Measurements from ENCODE around the gene HPCAL1.

The HPCAL1 gene

DNA sequence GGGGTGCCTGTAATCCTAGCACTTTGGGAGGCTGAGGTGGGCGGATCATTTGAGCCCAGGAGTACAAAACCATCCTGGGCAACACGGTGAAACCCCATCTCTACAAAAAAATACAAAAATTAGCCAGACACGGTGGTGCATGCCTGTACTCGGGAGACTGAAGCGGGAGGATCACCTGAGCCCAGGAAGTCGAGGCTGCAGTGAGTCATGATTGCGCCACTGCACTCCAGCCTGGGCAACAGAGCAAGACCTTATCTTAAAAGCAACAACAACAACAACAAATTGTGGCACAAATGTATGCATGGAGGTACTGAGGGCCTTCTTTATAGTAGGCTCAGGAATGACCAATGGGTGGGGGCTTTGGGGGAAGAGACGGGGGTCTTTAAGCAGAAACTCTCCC, 38.5 kb downstream of the HPCAL1 start:
- Histone ChIP-seq H3K27me3 (ENCODE audit: low read depth) (no peaks in the 10 kb centered on the region), H3K4me1 (no peaks in the 10 kb centered on the region), H3K4me3 (no peak overlapping the region), H3K9me3 (no peaks in the 10 kb centered on the region), H3K36me3 (replicated peaks) (no peaks in the 10 kb centered on the region)
- in situ Hi-C loops (cut with MboI; ENCODE audit: low sequenced_read_pairs), result no loop called here
- no peak for DNase-seq (ENCODE audit: low spot score in 2 of 2)

DNA sequence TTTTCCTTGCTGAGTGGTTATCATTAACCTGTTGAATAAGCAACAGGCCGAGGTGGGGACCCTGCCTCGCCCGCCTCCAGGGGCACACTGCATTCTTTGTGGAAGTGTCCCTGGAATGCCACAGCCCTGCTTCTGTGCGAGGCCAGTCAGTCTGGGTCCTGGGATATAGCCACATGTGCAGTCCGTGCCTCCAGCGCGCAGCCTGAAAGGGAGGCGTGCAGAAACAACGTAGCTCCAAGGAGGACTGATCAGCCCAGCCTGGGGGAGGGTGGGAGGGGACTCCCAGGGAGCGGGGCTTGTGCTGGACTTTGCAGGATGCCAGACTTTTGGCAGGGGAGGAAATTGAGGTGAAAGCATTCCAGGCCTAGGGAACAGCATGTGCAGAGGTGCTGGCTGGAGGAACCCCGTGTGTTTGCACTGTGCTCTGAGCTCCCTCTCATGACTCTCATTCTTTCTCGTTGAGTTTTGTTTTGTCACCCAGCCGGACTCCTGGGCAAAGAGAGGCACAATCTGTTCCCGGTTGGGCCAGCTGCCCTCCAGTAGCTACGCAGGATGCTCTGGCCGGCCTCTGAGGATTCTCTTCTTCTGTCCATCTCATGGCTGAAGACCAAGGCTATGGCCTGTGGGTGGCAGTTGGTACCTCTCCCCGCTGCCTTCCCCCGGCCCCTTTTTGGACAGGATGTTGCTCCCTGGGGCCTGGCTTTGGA, 39.7 kb downstream of the HPCAL1 start:
- DNase-seq (ENCODE audit: low spot score in 2 of 2), result no peak
- Histone ChIP-seq H3K27me3 (ENCODE audit: low read depth) (no peaks in the 10 kb centered on the region), H3K36me3 (replicated peaks) (no peaks in the 10 kb centered on the region), H3K4me3 (no peak overlapping the region), H3K4me1 (no peaks in the 10 kb centered on the region), H3K9me3 (no peaks in the 10 kb centered on the region)
- in situ Hi-C loops (cut with MboI; ENCODE audit: low sequenced_read_pairs), result no loop called here

DNA sequence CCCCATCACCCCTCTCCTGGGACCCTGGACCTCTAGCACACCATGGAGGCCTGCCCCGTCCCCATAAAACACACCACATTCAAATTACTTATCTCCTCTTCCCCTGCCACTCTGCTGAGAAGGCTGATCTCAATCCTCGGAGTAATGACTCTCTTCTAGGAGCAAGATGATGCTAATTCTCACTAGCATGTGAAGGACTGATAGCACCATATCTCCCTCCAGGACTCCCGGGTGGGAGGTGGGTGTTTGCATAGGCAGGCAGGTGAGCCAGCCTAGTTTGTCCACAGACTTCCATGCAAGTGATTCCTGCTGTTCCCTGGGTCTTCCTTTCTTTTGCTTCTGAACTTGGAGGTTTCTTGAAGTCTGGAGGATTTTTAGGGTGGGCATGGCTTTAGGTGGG, 40.5 kb downstream of the HPCAL1 start:
- H3K4me1 ChIP-seq, result no peaks in the 10 kb centered on the region
- H3K36me3 ChIP-seq (replicated peaks), result no peaks in the 10 kb centered on the region
- in situ Hi-C loops (cut with MboI; ENCODE audit: low sequenced_read_pairs), result no loop called here
- no peaks in the 10 kb centered on the region for H3K27me3 ChIP-seq (ENCODE audit: low read depth)
- H3K9me3 ChIP-seq, result no peaks in the 10 kb centered on the region
- no peak overlapping the region for H3K4me3 ChIP-seq
- DNase-seq (ENCODE audit: low spot score in 2 of 2), result no peak

- no peaks in the 10 kb centered on the region for H3K4me1 ChIP-seq
- in situ Hi-C loops (cut with MboI; ENCODE audit: low sequenced_read_pairs), result no loop called here
- H3K36me3 ChIP-seq (replicated peaks), result no peaks in the 10 kb centered on the region
- no peak for DNase-seq (ENCODE audit: low spot score in 2 of 2)
- H3K9me3 ChIP-seq, result no peaks in the 10 kb centered on the region
- H3K27me3 ChIP-seq (ENCODE audit: low read depth), result no peaks in the 10 kb centered on the region
- no peak overlapping the region for H3K4me3 ChIP-seq
These were observed 41.0 kb downstream of the HPCAL1 start for GRCh38 chr2:10343658-10344057.

DNA sequence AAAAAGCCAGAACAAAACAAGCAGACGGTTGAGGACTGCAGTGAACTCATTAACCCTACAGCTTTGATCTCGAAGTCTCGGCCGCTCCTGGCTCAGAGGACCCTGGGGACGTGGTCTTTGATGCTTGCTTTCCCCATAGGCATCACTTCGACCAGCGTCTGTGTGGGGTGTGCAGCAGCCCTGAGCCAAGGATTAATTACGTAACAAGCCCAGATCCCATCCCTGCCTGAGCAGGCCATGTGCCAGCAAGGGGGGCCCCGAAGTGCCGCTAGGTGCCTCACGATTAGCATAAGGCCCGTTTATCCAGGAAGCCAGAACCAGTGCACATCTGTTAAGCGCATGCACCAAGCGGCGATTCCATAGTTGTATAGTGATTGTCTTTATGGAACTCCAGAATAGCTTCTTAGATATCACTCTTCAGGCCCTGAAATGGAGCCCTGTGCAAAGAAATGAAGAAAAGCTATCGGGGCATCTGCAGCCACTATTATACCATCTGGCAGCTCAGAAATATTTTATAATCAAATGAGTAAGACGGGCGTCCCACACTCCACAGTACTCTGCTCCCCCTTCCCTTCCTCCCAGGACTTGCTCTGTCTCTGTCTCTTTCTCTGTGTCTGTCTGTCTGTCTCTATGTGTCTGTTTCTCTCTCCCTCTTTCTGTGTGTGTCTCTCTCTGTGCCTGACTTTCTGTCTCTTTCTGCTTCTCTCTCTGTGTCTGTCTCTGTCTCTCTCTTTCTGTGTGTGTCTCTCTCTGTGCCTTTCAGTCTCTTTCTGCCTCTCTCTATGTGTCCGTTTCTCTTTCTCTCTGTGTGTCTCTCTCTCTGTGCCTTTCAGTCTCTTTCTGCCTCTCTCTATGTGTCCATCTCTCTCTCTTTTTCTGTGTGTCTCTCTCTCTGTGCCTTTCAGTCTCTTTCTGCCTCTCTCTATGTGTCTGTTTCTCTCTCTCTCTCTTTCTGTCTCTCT, 41.7 kb downstream of the HPCAL1 start:
- no peak overlapping the region for H3K4me3 ChIP-seq
- H3K27me3 ChIP-seq (ENCODE audit: low read depth), result no peaks in the 10 kb centered on the region
- DNase-seq (ENCODE audit: low spot score in 2 of 2), result no peak
- no peaks in the 10 kb centered on the region for H3K4me1 ChIP-seq
- no peaks in the 10 kb centered on the region for H3K36me3 ChIP-seq (replicated peaks)
- in situ Hi-C loops (cut with MboI; ENCODE audit: low sequenced_read_pairs), result no loop called here
- H3K9me3 ChIP-seq, result no peaks in the 10 kb centered on the region

GRCh38 chr2:10345126-10345525, 42.4 kb downstream of the HPCAL1 start:
- Histone ChIP-seq H3K27me3 (ENCODE audit: low read depth) (no peaks in the 10 kb centered on the region), H3K4me3 (no peak overlapping the region), H3K36me3 (replicated peaks) (no peaks in the 10 kb centered on the region), H3K4me1 (no peaks in the 10 kb centered on the region), H3K9me3 (no peaks in the 10 kb centered on the region)
- in situ Hi-C loops (cut with MboI; ENCODE audit: low sequenced_read_pairs), result no loop called here
- no peak for DNase-seq (ENCODE audit: low spot score in 2 of 2)

DNA sequence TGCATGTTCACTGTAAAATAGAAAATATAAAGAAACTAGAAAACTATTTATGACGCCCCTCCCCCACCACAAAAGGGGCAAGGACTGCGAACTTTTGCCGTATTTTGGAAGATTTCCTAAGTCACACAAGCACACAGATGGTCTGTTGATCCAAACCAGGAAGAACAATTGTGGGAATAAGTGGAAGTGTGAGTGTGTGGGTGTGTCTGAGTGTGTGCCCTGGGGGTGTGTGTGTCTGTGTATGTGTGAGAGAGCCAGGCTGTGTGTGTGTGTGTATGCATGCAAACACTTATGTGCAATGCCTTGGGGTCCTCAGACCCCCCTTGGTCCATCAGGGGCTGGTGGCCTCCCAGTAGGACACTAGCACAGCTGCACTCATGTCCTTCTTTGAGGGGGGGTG, 43.1 kb downstream of the HPCAL1 start:
- H3K27me3 ChIP-seq (ENCODE audit: low read depth), result no peaks in the 10 kb centered on the region
- no peaks in the 10 kb centered on the region for H3K4me1 ChIP-seq
- H3K4me3 ChIP-seq, result no peak overlapping the region
- no peaks in the 10 kb centered on the region for H3K9me3 ChIP-seq
- no peaks in the 10 kb centered on the region for H3K36me3 ChIP-seq (replicated peaks)
- in situ Hi-C loops (cut with MboI; ENCODE audit: low sequenced_read_pairs), result no loop called here
- no peak for DNase-seq (ENCODE audit: low spot score in 2 of 2)

GRCh38 chr2:10346929-10347561, 44.3 kb downstream of the HPCAL1 start:
- in situ Hi-C loops (cut with MboI; ENCODE audit: low sequenced_read_pairs), result no loop called here
- no peaks in the 10 kb centered on the region for H3K27me3 ChIP-seq (ENCODE audit: low read depth)
- no peak overlapping the region for H3K4me3 ChIP-seq
- H3K9me3 ChIP-seq, result no peaks in the 10 kb centered on the region
- no peaks in the 10 kb centered on the region for H3K4me1 ChIP-seq
- DNase-seq (ENCODE audit: low spot score in 2 of 2), result no peak
- no peaks in the 10 kb centered on the region for H3K36me3 ChIP-seq (replicated peaks)

DNA sequence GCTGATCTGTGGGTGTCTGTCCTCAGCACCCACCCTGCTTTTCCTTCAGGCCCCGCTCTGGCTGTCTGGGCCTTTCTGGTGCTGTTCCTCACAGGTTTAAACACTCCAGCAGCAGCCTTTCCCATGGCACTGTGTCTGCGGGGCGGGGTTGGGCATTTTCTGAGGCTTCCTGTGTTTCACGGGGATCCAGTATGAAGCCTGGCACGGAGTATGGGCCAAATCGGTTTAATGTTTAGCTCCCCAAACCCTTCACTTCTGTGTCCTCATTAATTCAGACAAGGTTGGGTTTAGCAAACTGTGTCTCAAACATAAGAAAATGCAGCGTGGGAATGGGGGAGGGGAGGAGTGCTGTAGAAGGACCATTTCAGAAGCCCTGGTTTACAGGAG, 44.9 kb downstream of the HPCAL1 start:
- Histone ChIP-seq H3K27me3 (ENCODE audit: low read depth) (no peaks in the 10 kb centered on the region), H3K4me3 (no peak overlapping the region), H3K36me3 (replicated peaks) (no peaks in the 10 kb centered on the region), H3K4me1 (no peaks in the 10 kb centered on the region), H3K9me3 (no peaks in the 10 kb centered on the region)
- DNase-seq (ENCODE audit: low spot score in 2 of 2), result no peak
- in situ Hi-C loops (cut with MboI; ENCODE audit: low sequenced_read_pairs), result no loop called here

GRCh38 chr2:10348891-10349290, 46.2 kb downstream of the HPCAL1 start:
- no peaks in the 10 kb centered on the region for H3K9me3 ChIP-seq
- in situ Hi-C loops (cut with MboI; ENCODE audit: low sequenced_read_pairs), result no loop called here
- no peaks in the 10 kb centered on the region for H3K4me1 ChIP-seq
- no peaks in the 10 kb centered on the region for H3K27me3 ChIP-seq (ENCODE audit: low read depth)
- H3K4me3 ChIP-seq, result no peak overlapping the region
- DNase-seq (ENCODE audit: low spot score in 2 of 2), result no peak
- H3K36me3 ChIP-seq (replicated peaks), result no peaks in the 10 kb centered on the region

- DNase-seq (ENCODE audit: low spot score in 2 of 2), result no peak
- no peaks in the 10 kb centered on the region for H3K36me3 ChIP-seq (replicated peaks)
- in situ Hi-C loops (cut with MboI; ENCODE audit: low sequenced_read_pairs), result no loop called here
These were observed 48.1 kb downstream of the HPCAL1 start for GRCh38 chr2:10350761-10351160.

GRCh38 chr2:10352361-10352760, 49.7 kb downstream of the HPCAL1 start:
- Histone ChIP-seq H3K9me3 (no peaks in the 10 kb centered on the region), H3K4me3 (no peak overlapping the region), H3K36me3 (replicated peaks) (no peaks in the 10 kb centered on the region), H3K27me3 (ENCODE audit: low read depth) (no peaks in the 10 kb centered on the region), H3K4me1 (no peaks in the 10 kb centered on the region)
- no peak for DNase-seq (ENCODE audit: low spot score in 2 of 2)
- in situ Hi-C loops (cut with MboI; ENCODE audit: low sequenced_read_pairs), result no loop called here

More at GRCh38 chr2:10350761-10351160, 48.1 kb downstream of the HPCAL1 start:
- Histone ChIP-seq H3K4me1 (no peaks in the 10 kb centered on the region), H3K4me3 (no peak overlapping the region), H3K27me3 (ENCODE audit: low read depth) (no peaks in the 10 kb centered on the region), H3K9me3 (no peaks in the 10 kb centered on the region)

DNA sequence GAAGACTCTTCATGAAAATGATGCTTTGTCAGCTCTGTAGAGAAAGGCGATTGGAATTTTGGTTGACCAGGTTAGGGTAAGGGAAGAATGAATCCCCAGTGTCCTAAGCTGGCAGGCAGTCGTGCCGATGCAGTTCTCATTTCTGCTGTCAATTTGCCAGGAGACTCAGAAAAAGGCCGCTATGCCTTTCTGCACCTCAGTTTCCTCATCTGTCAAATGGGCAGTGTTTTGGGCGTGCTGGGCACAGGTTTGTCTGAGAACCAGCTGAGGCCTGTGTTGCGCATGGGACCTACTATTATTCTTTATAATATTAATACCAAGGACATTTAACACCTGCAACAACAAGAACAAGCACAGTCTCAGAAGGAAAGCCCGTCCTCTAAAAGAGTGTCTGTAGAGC, 50.3 kb downstream of the HPCAL1 start:
- in situ Hi-C loops (cut with MboI; ENCODE audit: low sequenced_read_pairs), result no loop called here
- no peak for DNase-seq (ENCODE audit: low spot score in 2 of 2)
- Histone ChIP-seq H3K9me3 (no peaks in the 10 kb centered on the region), H3K36me3 (replicated peaks) (no peaks in the 10 kb centered on the region), H3K27me3 (ENCODE audit: low read depth) (no peaks in the 10 kb centered on the region), H3K4me3 (no peak overlapping the region), H3K4me1 (no peaks in the 10 kb centered on the region)

- H3K4me1 ChIP-seq, result no peaks in the 10 kb centered on the region
- in situ Hi-C loops (cut with MboI; ENCODE audit: low sequenced_read_pairs), result no loop called here
These were observed 51.2 kb downstream of the HPCAL1 start for GRCh38 chr2:10353931-10354330.

More at GRCh38 chr2:10353931-10354330, 51.2 kb downstream of the HPCAL1 start:
- Histone ChIP-seq H3K4me3 (no peak overlapping the region), H3K36me3 (replicated peaks) (no peaks in the 10 kb centered on the region), H3K9me3 (no peaks in the 10 kb centered on the region), H3K27me3 (ENCODE audit: low read depth) (no peaks in the 10 kb centered on the region)
- no peak for DNase-seq (ENCODE audit: low spot score in 2 of 2)
